HG03060 (cell line): ENCODE measurements around the gene ASCL1.

Experiments
- ATAC-seq: cut with Tn5 transposase; IDR thresholded peaks from one replicate; pipeline ENCODE4 v1.9.1; 2021; ENCODE audit warnings: low read depth, moderate number of reproducible peaks; ENCODE audit not compliant: unreplicated experiment

Gene ASCL1

DNA sequence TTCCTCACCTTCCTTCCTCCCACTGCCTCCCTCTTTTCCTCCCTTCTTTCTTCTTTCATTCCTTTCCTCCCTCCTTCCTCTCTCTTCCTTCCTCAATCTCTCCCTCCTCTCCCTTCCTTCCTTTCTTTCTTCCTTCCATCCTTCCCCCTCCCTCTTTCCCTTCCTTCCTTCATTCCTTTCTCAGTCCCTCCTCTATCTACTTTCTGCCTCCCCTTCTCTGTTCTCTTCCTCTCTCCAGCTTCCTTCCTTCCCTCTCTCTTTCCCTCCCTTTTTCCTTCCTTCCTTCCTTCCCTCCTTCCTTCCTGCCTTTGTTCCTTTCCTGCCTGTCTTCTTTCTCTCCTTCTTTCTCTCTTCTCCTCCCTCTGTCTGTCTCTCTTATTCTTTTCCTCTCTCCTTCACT, 16.1 kb downstream of the ASCL1 start:
- no peak for ATAC-seq

DNA sequence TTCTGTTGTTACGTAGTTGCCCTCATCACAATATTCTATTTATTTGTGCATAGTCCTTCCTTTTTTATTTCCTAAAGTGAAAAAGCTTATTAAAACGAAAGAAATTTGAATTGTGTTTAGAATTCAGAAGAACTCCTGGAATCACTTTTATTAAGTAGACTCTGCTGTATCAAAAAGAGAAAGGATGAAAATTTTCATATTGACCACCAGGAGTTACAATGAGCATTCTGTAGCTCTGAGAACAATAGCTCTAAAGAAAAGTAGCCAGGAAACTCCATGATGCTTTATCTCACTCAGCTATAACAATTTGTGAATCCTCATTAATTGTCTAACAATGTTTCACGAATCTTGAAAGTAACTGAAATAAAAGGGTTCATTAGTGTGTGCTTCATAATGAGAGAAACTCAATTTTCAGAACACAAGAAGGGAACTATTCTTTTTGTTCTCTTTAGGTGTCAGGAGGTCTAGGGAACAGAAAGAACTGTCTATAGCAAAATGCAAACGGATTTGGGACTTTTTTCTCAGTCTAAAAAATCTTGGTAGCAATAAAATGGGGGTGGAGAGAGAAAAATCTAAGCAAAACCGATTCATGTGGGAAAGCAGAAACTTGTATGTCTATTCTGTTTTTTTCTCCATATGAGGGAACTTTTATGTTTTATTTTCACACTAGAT, 19.3 kb downstream of the ASCL1 start:
- no peak for ATAC-seq

DNA sequence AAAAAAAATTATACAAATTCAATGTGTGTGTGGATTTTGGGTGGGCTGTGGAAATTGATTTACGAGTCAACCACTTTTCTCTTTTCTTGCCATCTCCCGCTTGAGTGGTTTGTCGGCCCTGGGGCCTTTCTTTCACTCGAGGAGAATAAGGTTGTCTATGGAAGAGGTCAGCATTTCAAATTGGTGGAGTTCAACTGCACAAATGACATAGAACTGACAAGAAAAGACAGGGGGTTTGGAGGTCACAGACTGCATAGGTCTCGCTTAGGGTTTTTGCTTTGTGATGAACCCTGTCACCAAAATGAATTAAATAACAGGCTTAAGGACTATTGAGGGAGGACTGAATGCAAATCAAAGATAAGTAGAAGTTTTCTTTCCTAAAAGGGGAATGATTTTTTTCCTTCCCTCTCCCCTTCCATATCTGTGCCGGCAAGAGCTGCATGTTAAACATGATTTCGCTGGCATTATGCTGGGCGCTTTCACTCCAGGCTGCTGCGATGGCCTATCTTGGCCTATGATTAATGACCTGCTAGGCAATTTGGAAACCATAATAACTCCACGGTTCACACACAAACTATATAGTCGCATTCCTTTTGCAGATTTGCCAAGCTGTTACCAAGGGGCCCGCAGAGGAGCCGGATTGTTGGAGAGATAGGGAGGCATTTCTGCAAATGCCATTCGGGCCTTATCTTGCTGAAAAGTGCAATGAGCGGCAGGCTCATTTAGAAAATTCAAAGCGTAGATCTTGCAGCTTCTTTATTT, 20.7 kb downstream of the ASCL1 start:
- ATAC-seq: no peak

DNA sequence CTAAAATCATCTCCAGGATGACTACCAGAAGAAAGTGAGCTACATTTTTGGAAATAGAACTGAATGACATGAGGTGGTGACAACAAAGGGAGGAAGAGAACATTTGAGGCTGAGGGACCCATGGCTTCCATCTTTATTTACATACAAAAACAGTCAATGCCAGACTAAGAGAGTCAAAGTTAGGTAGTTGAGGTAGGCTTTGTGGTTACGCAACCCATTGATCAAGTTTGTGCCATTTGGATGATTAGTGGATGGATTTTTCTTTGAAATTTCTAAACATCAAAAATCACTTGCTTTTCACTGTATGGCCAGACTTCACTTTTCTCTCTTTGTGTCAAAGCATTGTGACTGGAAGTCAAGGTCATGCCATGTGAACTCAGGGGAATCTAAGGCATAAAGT, 22.9 kb downstream of the ASCL1 start:
- no peak for ATAC-seq

DNA sequence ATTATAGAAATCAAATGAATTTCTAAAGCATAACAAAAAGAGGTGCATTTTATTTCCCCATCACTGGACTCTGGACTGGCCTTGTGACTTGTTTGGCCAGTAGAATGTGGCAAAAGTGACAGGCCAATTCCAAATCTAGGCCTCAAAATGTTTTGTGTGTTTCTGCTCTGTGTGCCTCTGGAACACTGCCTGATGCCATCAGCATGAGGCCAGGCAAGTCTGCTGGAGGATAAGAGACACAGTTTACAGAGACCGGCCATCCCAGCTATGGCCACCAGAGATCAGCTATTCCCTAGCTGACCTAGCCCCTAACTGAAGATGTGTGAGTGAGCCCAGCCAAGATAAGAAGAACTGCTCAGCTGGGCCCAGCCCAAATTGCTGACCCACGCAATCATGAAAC, 32.9 kb downstream of the ASCL1 start:
- no peak for ATAC-seq

DNA sequence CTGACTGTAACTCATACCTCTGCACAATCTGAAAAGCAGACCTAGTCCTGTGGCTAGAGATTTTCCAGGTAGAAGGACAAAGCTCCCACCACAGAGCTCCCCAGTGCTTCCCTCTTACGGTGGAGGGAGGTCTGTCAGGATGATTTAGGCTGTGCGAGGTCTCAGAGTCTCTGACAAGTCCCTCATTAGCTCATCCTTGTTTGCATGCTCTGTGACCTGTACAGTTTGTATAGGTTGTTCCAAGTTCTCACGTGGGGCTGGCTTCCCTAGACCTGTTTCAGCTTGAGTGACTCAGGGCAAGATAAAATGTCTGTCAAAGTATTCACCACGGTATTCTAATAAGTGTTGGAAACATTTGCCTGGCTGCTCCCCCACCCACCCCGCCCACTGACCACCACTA, 34.8 kb downstream of the ASCL1 start:
- ATAC-seq: no peak

DNA sequence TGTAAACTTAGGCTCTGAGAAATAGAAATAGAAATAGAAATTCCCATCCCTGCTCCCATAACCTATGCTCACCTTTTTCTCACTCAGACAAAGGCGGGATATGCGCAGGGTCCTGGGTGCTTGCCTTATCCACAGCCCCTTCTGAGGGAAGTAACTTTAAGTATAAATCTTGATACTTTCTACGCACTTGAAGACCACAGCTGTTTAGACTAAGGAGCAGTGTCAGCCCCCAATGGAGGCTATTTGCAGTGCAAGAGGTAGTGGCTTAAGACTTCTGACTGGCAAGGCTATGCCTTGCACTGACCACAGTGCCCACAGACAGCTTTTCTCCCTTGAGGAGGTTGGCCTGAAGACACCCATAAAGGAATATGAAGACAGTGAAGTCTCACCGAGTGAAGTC, 35.2 kb downstream of the ASCL1 start:
- ATAC-seq: no peak

DNA sequence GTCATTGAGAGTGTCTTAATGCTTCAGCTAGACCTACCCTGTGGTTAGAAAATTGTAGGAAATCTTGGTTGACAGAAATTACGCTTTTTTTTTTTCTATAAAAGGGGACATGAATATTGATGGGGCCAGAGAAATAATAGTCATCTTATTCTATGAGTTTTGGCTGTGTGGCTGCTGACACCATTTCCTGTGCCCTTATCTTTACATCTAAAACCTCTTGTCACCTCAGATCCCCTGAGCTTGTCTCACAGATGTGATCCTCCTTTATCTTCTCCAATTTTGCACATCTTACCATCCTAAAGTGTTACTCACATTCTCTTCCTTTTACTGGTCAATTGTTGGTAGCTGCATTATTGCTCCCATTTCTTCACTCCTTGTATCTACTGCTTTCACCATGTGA, 36.1 kb downstream of the ASCL1 start:
- ATAC-seq: no peak

DNA sequence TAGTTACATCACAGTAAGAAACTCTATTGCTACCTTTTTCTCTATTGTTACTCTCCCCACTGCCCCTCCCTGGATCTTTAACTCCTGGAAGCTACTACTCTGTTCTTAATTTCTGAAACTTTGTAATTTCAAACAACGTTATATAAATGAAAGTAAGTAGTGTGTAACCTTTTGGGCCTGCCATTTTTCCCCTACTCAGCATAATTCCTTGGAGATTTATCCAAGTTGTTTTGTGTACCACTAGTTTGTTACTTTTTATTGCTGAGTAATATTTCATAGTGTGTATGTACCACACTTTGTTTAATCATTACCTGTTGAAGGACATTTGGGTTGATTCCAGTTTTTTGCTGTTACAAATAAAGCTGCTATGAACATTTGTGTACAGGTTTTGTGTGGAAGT, 37.9 kb downstream of the ASCL1 start:
- ATAC-seq: no peak
